Left hindlimb (tissue), 1 donor: ENCODE measurements around the gene C2CD4A.

Source experiments
- DNase-seq: peaks from one replicate; pipeline ENCODE4 v3.0.0-alpha.2; 2018

The C2CD4A gene

DNA sequence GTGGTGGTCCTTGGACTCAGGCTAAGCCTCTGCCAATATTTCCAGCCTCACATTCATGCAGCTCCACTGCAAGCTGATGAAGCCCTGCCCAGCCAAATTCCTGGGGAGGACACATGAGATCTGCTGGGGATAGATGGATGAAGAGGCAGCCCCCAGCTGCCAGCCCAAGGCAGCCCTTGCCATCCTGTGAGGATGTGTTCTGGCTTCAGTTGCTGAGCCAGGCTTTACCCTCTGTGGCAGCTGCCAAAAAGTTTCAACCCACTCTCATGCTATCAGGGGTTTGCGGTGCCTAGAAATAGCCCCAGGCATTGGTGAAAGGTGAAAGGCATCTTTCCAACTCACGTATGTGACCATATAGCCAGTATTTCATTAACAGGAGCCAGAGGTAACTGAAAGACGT lies 37.6 kb downstream of the C2CD4A start:
- DNase-seq, result no peak

DNA sequence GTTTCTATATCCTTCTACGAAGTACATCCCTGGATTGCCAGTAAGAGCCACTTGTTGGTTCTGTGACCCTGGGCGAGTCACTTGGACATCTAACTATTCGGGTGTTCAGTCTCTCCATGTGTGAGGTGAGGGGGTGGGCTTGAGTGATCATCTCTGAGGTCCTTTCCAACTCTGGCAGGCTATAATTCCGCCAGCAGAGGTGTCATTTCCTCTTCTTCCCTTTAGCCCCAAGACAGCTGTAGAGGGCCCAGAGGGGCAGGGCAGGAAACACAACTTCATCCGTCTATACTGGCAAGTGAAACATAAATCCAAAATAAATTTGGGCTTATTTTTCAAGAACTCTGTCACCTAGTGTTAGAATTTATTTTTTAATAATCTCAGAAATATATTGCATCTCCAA lies 38.1 kb downstream of the C2CD4A start:
- no peak for DNase-seq

DNA sequence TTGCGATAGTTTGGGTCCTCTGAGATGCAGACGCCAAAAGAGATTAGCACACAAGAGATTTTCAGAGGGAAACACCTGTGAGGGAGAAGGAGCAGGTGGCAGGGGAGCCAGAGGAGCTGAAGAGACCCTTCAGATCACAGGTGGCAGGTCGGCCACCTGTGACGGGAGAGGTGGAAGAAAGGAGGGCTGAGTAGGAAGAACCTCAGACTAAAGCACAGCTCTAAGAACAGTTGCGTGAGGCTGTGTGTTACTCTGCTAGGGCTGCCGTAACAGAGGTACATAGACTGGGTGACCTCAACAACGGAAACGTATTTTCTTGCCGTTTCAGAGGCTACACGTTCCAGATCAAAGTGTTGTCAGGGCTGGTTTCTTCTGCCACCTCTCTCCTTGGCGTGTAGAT lies 38.5 kb downstream of the C2CD4A start:
- DNase-seq, result no peak

DNA sequence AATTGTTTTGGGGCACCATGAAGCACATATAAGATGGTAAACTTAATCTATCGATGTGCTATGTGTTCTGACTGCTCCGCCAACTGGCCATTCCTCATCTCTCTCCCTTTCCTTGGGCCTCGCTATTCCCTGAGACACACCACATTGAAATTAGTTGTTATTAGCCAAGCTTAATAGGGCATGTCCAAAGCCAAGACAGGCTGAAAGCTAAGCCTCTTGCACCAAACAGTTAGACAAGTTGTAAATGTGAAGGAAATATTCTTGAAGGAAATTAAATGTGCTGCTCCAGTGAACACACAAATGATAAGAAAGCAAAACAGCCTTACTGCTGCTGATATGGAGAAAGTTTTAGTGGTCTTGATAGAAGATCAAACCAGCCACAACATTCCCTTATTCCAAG lies 39.3 kb downstream of the C2CD4A start:
- DNase-seq, result no peak

DNA sequence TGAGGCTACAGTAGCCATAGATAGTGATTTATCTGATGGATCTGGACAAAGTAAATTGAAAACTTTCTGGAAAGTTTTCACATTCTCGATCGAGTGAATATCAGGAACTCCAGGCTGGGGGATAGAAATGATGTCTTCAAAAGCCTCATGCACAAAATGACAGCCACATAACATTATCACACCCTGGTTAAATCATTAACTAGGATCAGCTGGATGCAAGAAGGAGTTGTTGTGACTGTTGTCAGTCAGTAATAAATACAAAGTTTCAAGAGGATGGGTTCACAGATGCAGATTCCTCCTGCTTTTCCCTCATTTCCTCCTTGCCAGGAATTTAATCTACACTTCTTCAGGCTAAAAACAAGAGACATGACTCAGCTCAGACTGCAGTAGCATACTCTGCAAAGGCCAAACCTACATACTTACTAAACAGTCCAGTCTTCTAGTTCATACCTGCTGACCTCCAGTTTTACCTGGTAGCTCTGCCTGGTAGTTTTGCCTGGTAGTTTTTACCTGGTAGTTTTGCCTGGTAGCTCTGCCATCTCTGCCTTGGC lies 40.9 kb downstream of the C2CD4A start:
- DNase-seq, result no peak

DNA sequence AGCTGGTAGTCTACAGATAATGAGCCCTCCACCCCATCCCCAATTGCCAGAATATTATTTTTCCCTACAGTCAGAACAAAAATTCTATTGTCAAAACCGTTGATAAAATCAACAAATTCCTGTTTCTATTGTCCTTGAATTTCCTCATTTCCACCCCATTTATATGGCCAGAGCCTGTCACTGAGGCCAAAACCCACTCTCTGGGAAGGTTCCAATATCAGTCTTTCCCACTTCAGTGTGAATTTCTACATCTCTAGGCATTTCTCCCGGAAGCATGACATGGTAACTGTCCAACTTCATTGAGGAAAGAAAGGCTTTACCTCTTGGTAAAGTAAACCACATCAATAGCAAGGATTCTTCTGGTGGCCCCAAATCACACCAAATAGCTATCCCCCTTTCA lies 41.6 kb downstream of the C2CD4A start:
- DNase-seq, result no peak

DNA sequence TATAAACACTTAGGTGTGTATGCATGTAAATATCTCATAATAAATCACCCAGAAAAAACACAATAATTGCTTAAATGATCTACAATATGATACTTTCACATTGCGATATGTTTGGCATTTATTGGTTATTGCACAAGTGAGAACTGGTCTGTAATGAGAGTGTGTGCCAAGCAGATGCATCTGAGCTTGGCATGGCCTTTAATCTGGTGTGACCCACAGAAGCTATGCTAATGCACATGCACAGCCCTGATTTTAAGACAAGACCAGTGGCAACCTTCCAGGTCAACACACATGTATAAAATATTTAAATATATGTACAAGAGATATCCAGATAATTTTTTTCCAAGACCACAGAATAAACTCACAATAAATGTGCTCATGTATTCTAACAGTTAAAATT lies 42.7 kb downstream of the C2CD4A start:
- no peak for DNase-seq

DNA sequence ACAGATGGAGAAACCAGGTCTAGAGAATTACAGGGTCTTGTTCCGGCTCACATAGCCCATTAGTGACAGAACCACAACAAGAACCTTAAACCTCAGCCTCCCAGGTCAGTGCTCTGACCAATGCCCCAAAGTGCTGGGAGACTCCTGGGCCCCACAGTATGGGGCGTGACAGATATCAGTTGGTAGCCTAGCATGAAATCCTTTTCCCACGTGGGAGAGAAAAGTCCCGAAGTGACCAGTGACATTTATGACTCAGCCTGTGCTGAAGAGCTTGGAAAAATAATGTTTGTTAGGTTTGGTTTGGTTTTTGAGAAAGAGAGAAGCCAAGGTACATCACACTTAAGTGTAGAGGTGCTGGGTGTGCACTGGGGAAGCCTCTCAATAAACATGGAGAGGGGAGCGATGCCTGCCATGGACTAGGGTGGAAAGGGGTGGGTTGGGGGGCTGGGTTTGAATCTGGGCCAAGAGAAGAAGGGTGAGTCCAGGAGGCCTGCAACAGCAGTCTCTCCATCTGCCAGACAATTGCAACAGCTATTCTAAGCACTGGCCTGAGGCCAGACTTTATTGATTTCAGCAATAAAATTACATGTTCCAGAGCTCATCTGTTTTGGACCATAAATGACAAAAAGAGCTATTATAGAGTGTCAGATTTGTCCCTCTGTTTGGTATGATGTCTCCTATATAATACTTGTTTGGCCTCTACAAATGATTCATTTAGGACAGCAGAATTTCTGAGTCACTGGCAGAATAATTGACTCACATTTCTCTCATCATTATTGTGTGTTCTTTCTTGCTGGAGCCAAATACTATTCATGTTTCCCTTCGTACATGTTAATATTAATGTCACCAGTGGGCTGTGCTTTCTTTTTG lies 43.4 kb downstream of the C2CD4A start:
- DNase-seq, result no peak

DNA sequence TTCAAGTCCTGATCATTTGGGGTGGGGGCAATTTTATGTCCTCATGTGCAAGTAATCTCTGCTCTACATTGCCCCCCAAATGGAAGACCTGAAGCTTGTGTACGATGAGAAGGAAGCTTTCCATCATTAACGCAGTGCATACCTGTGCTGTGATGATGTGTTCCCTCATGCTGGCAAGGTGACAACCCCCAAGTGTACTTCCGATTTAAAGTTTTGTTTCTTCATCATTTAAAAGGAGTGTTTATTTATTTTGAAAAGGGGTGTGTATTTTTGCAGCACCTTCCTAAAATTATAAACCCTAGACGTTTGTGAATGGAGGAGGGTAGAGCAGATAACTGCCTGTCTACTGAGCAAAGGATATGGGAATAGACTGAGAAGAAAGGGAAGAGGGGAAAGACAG lies 45.3 kb downstream of the C2CD4A start:
- no peak for DNase-seq

DNA sequence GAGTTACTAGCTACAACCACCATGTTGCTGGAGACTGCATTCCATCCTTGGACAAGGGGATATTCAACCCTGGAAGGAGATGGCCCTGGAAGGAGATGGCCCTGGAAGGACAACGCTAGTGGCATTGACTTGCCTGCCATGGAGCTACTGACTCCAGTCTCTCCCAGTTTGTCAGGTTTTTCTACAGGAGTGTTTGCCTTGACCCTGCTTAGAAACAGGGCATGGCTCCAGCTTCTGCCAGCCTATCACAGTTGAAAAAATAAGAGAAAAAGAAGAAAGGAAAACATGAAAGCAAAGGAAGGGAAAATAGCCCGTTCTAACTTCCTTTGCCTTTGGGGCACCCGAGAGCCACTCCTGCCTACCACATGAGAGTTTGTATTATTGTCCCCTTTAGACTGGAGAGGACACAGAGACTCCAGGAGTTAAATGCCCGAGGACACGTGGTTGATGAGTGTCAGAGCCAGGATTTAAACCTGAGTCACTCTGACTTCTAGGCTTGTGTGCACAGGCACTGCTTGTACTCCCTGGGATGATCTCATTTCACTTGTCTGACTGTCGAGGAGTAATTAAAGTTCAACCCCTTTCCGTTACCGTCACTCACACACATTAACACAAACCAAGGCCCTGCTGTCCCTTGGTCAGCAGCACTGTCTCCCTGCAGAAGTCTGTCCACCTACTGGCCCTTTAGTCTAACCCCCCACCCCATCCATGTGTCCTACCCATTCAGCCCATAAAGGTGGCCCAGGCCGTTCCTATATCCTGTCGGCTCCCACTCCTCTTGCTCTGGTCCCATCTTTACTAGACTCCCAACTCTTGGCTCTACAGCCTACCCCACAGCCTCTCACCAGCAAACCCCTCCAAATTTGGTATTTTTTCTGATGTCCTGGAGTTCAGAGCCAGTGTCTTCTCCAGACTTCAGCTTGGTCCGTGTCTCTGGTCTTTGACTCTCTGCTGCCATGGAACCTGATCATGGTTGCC lies 46.1 kb downstream of the C2CD4A start:
- no peak for DNase-seq

DNA sequence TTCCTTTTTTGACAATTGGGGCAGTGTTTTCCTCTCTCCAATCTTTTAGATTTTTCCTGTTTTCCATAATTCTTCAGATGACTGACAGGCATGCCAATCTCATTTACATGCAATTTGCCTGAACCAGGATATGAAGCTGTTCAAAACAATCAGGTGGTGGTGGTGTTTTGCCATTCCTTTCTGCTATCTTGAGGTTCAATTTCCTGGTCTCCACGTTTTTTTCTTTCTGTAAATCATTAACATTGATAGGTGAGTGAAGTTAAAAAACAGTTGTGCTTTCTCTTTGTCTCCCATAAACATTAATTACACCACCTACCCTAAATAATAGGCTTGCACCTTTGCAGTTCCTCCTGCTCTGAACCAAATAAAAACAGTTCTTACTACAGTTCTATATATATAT lies 49.1 kb downstream of the C2CD4A start:
- no peak for DNase-seq

DNA sequence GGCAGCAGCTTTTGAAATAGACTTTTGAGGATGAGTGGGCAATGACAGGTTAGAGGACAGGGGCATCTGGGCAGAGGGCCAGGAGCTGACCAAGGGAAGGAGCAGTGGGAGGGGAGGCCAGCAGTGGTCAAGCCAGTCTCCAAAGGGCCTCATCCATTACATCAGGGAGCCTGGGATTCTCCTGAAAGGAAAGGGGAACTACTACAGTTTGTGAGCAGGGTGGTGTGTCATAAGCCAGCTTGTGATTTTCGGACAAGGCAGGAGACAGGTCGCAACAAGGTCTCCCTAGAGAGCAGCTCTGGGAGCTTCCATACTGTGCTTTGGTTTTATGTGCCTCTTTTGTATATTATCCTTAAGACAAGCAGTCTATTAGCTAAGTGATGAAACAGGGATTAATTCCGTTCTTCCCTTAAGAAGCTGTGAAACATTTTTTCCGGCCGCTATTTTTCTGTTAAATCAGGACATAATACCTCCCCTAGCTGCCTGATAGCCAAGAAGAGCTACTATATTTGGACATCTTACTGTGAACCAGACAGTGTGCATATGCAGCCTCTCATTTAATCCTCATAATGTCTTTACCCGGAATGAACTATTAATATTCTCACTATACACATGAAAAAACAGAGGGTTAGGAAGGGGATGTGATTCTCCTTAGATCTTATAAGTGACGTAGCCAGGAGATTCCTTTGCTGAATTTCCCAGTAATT lies 51.9 kb downstream of the C2CD4A start:
- DNase-seq, result no peak

DNA sequence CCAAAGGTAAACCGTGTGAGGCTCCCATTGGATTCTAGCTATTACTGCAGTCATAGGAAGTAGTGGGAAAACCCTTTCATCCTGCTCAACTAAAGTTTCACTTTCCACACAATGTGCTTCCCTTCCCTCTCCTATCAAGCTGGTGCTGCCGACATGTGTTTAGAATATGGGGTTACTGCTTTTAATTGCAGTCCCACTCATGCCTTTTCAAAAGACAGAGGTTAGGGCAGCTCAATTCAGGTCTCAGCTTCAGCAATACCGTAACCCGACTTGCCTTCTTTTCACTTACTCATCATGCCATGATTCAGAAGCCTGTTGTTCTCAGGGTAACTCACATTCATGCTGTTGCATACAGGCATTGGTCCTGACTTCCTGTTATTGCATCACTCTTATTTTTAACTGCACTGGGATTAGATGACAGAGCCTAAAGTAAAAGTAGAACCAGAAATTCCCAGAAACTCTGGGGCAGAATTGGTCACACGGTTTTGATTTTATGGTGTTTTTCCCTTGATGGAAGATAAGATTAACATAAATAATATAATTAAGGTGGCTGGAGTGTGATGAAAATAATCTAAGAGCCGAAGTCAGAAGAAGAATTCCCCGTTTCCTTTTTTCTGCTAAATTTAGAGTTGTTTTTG lies 52.6 kb downstream of the C2CD4A start:
- DNase-seq, result no peak

DNA sequence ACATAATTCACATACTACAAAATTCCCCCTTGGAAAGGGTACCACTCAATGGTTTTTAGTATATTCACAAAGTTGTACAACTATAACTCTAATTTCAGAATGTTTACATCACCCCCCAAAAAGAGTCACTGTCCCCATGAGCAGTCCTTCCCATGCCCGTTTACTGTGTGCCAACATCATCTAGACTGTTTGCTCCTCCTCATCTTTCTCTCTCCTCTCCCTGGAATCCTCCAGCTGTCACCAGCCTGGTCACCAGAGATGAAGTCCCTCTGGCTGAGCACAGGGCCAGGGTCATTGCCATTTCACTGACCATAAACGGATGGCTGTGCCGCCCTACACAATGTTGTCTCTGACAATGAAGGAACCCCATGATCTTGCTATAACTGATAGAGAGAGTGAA lies 53.1 kb downstream of the C2CD4A start:
- no peak for DNase-seq
